LNCAP (cell line): Measurements from ENCODE around the gene AGR3.

ENCODE experiments used
- CTCF ChIP-seq: fragments of 450-650 bp; IDR thresholded peaks from 2 replicates; pipeline ENCODE4 v1.5.1; 2017; ENCODE audit warnings: mild to moderate bottlenecking

AGR3 gene

GRCh38 chr7:16826060-16826459, 55.7 kb downstream of the AGR3 start:
- no peak for TF ChIP-seq CTCF

- no peak for TF ChIP-seq CTCF
Observed at GRCh38 chr7:16822029-16822428, 59.8 kb downstream of the AGR3 start.

- no peak for TF ChIP-seq CTCF
Observed at GRCh38 chr7:16818732-16819131, 63.1 kb downstream of the AGR3 start.

GRCh38 chr7:16817536-16817935, 64.2 kb downstream of the AGR3 start:
- TF ChIP-seq CTCF, result no peak

- no peak for TF ChIP-seq CTCF
Observed at GRCh38 chr7:16816824-16817223, 65.0 kb downstream of the AGR3 start.

GRCh38 chr7:16815001-16815400, 66.8 kb downstream of the AGR3 start:
- TF ChIP-seq CTCF, result no peak

- no peak for TF ChIP-seq CTCF
Observed at GRCh38 chr7:16813232-16813616, 68.6 kb downstream of the AGR3 start.

GRCh38 chr7:16812542-16813231, 69.1 kb downstream of the AGR3 start:
- TF ChIP-seq CTCF, result no peak
